PC-9 (cell line): ENCODE measurements around the gene FXYD3.

Experiments
- EZH2 ChIP-seq: fragments of 200-600 bp; sonication (generic); IDR thresholded peaks from 2 replicates; pipeline ENCODE4 v1.8.0; 2017; ENCODE audit warnings: antibody characterized with exemption, low read depth
- TF ChIP-seq, protein P1 (sequence below): fragments of 200-600 bp; sonication (generic); conservative IDR thresholded peaks from 2 replicates; pipeline ENCODE4 v1.6.1; 2017; ENCODE audit warnings: mixed run types, antibody characterized with exemption, mild to moderate bottlenecking, moderate library complexity

DNA sequence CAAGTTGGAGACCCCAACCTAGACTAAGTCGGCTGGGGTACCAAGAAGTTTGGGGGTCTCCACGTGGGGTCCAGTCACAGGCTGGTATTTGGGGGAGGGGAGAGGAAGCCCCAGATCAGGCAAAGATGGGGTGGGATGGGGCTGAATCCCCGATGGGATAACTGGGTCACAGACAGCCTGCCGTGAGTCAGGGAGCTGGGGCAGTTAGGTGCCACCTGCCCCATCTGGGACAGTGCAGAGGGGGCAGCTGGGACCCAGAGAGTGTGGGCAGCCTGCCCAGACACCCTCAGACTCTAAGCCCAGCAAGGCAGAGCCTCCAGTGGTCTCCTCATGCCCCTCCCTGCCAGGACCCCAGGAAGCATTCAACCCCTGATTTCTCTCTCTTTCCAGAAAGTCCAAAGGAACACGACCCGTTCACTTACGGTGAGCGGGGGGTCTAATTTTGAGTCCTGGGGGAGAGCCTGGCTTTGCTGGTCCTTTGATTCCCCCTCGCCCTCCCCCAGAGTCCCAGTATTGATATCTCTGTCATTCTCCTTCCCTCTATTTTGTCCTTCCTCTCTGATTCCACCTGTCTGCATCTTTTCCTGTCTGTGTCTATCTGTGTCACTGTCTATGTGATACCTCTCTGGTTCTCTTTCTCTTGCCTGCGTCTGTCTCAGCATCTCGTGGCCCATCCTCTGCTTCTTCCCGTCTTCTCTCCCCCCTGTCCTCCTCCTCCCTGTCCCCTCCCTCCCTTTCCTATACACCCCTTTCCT, 24.8 kb downstream of the FXYD3 start:
- TF ChIP-seq, protein P1, sequence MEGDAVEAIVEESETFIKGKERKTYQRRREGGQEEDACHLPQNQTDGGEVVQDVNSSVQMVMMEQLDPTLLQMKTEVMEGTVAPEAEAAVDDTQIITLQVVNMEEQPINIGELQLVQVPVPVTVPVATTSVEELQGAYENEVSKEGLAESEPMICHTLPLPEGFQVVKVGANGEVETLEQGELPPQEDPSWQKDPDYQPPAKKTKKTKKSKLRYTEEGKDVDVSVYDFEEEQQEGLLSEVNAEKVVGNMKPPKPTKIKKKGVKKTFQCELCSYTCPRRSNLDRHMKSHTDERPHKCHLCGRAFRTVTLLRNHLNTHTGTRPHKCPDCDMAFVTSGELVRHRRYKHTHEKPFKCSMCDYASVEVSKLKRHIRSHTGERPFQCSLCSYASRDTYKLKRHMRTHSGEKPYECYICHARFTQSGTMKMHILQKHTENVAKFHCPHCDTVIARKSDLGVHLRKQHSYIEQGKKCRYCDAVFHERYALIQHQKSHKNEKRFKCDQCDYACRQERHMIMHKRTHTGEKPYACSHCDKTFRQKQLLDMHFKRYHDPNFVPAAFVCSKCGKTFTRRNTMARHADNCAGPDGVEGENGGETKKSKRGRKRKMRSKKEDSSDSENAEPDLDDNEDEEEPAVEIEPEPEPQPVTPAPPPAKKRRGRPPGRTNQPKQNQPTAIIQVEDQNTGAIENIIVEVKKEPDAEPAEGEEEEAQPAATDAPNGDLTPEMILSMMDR: no peak
- TF ChIP-seq EZH2: no peak
